ENCODE data around the gene TRIM43B.
"Not testable (repeated sequence)": the region's sequence is repeated elsewhere in the genome, so short reads cannot be mapped to it uniquely, and the experiment has no call there.

GRCh38 chr2:95427196-95427867 lies 57.2 kb downstream of the TRIM43B start:
- TF ChIP-seq POLR2A, POLR2AphosphoS5 (IDR thresholded peaks at IDR 0.05): not testable (repeated sequence)
- TF ChIP-seq, protein P1, sequence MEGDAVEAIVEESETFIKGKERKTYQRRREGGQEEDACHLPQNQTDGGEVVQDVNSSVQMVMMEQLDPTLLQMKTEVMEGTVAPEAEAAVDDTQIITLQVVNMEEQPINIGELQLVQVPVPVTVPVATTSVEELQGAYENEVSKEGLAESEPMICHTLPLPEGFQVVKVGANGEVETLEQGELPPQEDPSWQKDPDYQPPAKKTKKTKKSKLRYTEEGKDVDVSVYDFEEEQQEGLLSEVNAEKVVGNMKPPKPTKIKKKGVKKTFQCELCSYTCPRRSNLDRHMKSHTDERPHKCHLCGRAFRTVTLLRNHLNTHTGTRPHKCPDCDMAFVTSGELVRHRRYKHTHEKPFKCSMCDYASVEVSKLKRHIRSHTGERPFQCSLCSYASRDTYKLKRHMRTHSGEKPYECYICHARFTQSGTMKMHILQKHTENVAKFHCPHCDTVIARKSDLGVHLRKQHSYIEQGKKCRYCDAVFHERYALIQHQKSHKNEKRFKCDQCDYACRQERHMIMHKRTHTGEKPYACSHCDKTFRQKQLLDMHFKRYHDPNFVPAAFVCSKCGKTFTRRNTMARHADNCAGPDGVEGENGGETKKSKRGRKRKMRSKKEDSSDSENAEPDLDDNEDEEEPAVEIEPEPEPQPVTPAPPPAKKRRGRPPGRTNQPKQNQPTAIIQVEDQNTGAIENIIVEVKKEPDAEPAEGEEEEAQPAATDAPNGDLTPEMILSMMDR (IDR thresholded peaks at IDR 0.05), result not testable (repeated sequence)

Measured in sigmoid colon (tissue), 4 donors.